Retinal pigment epithelial cell (primary cell): ENCODE measurements around the gene IRF2.

ENCODE experiments used
- DNase-seq: peaks from one replicate; pipeline ENCODE4 v3.0.0-alpha.2; 2010; ENCODE audit warnings: low read depth
- H3K4me3 ChIP-seq: 2 replicates; pipeline ENCODE4 v1.5.1; 2011; ENCODE audit warnings: mild to moderate bottlenecking, low read length, control low read depth, moderate library complexity
- CTCF ChIP-seq: conservative IDR thresholded peaks from 2 replicates; pipeline ENCODE4 v1.5.1; 2011; ENCODE audit warnings: low read depth, low read length, control low read depth, inconsistent platforms

The IRF2 gene

DNA sequence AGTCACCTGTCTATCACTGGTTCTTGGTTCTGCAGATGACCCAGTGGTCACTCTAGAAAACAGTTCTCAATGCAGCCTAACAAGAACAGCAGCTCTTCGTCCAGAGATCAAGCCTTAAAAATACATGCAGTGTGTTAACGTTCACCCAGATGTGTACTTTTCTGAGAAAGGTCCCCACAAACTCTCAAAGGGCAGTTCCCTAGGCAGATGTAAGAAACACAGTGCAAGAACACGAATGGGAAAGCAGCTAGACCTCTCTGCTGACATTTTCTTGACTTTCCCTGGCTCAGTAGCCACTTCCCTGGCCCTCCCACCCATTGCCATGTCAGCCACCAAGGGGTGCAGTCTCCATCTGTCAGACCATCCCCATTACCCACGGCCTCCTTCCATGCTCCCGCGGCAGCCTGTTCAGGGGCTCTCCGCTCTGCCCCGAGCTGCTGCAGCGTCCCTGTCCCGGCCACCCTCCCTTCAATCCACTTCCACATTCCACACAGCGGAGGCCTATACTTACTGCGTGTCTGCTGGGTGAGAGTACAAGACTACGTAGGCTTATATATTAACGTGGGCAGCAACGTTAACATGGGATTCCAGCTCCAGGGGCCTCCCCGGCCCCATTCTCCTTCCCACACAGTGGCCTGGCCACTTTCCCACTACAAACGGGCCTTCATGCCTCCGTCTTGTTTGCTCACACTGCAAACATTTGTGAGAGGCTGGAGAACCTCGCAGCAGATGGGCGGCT, 34.3 kb downstream of the IRF2 start:
- DNase-seq, result no peak
- H3K4me3 ChIP-seq, result no peak overlapping the region
- no peak for TF ChIP-seq CTCF

- no peak for DNase-seq
- no peak for TF ChIP-seq CTCF
- no peak overlapping the region for H3K4me3 ChIP-seq
Measured at GRCh38 chr4:184439386-184439785, 35.0 kb downstream of the IRF2 start.

DNA sequence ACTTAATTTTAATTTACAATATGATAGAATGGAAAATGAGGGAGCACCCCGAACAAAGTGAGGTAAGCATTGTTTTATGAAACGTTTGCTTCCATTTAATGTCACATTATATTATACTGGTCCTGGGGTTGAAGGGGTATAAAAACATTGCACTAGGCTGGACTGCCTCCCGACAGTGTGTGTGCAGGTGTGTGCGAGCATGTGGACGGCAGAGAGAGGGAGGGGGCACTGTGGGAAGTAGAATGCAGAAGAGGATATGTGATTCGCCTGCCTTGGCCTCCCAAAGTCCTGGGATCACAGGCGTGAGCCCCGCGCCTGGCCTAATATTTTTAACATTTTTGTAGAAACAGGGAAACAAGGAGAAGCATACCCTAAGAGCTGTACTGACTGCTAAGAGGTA, 36.0 kb downstream of the IRF2 start:
- DNase-seq, result no peak
- no peak for TF ChIP-seq CTCF
- no peak overlapping the region for H3K4me3 ChIP-seq

GRCh38 chr4:184437565-184438265, 36.6 kb downstream of the IRF2 start:
- TF ChIP-seq CTCF, result no peak
- no peak for DNase-seq
- no peak overlapping the region for H3K4me3 ChIP-seq

GRCh38 chr4:184434501-184435066, 39.8 kb downstream of the IRF2 start:
- no peak for TF ChIP-seq CTCF
- H3K4me3 ChIP-seq, result no peak overlapping the region
- no peak for DNase-seq

DNA sequence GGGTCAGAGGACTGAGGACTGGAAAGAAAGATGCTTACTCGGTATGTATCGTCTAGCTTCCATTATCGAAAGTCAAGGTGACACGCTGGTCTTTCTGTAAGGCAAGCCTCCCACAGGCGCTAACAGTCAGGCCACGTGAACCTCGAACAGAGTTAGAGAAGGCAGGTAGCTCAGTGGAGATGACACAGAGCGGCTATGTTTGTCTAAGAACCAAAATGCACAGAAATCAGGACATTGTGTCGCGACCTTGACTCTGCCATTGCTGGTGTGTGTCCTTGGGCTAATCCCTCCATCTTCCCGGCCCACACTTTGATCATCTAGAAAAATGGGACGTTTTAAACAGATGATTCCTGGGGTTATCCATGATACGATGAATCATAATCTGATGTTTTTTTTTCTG, 40.3 kb downstream of the IRF2 start:
- no peak for DNase-seq
- no peak for TF ChIP-seq CTCF
- H3K4me3 ChIP-seq, result no peak overlapping the region
